B cell (primary cell): Measurements from ENCODE around the gene GRIN3A. TPM values are rescaled to one million over a fixed set of nuclear protein-coding genes. Genes with fewer than 3 reads are reported as not detected.

Experiments used
- ATAC-seq: fragments of 200-7000 bp; cut with Tn5 transposase; one replicate; pipeline ENCODE4 v1.10.0; 2021; ENCODE audit warnings: low read depth, mild to moderate bottlenecking, moderate number of reproducible peaks, moderate library complexity
- CTCF ChIA-PET: fragments of 350-600 bp; sonication (Branson Sonifier 250); formaldehyde crosslinking; loops from one replicate; lab custom pipeline; 2021; ENCODE audit warnings: antibody characterized with exemption, inconsistent platforms; lab: Charles Lee
- POLR2A ChIA-PET: fragments of 350-600 bp; sonication (Branson Sonifier 250); formaldehyde crosslinking; loops from one replicate; lab custom pipeline; 2021; ENCODE audit warnings: antibody characterized with exemption; lab: Charles Lee
- DNase-seq: peaks from one replicate; pipeline ENCODE4 v3.0.0; 2013
- H2AFZ ChIP-seq: 2 replicates; pipeline ENCODE4 v1.6.1; 2012; ENCODE audit warnings: mild to moderate bottlenecking, low read depth, low read length; ENCODE audit not compliant: insufficient read depth, poor library complexity, severe bottlenecking
- H3K27ac ChIP-seq, 2 donors: 1 replicate in 1 of 2; 2 replicates in 1 of 2; pipeline ENCODE4 v1.5.1; 2012 to 2013; ENCODE audit warnings: low read length in 2 of 2, mild to moderate bottlenecking in 2 of 2, moderate library complexity in 1 of 2
- H3K27me3 ChIP-seq, 4 experiments: fragments of 200-600 bp in 1 of 4; sonication (generic) in 1 of 4; replicated peaks in 1 of 4; 1 replicate in 2 of 4; 2 replicates in 2 of 4; pipeline versions ENCODE4 v1.6.1 to v1.7.0; 2013 to 2016; ENCODE audit warnings: low read length in 3 of 4, mild to moderate bottlenecking in 2 of 4, mixed read lengths in 1 of 4, moderate library complexity in 1 of 4; ENCODE audit not compliant: insufficient read depth in 4 of 4, control insufficient read depth in 3 of 4; ENCODE audit errors: control extremely low read depth in 1 of 4
- H3K36me3 ChIP-seq, 2 experiments: replicated peaks in 1 of 2; 1 replicate in 1 of 2; 2 replicates in 1 of 2; pipeline versions ENCODE4 v1.6.1 to v1.7.1; 2013; ENCODE audit warnings: low read length in 1 of 2; ENCODE audit not compliant: insufficient read depth in 2 of 2, control insufficient read depth in 1 of 2; ENCODE audit errors: control extremely low read depth in 1 of 2, extremely low read depth in 1 of 2
- H3K4me1 ChIP-seq, 2 donors: fragments of 200-600 bp in 1 of 2; sonication (generic) in 1 of 2; 1 replicate in 1 of 2; 2 replicates in 1 of 2; pipeline versions ENCODE4 v1.5.1 to v1.6.1; 2013 to 2017; ENCODE audit warnings: low read length in 2 of 2; ENCODE audit not compliant: control insufficient read depth in 2 of 2, insufficient read depth in 2 of 2
- H3K4me2 ChIP-seq: replicated peaks from 2 replicates; pipeline ENCODE3; 2012; ENCODE audit warnings: mild to moderate bottlenecking, low read depth, low read length; ENCODE audit not compliant: poor library complexity, severe bottlenecking
- H3K4me3 ChIP-seq, 5 experiments: fragments of 200-600 bp in 1 of 5; sonication (generic) in 1 of 5; 1 replicate in 3 of 5; 2 replicates in 2 of 5; pipeline versions ENCODE4 v1.5.1 to v1.7.0; 2011 to 2016; ENCODE audit warnings: low read length in 4 of 5, mild to moderate bottlenecking in 4 of 5, low read depth in 2 of 5, control low read depth in 1 of 5, moderate library complexity in 1 of 5; ENCODE audit not compliant: insufficient read depth in 1 of 5; ENCODE audit errors: control extremely low read depth in 1 of 5, extremely low read depth in 1 of 5
- H3K79me2 ChIP-seq: fragments of 200-600 bp; sonication (generic); one replicate; pipeline ENCODE4 v1.6.0; 2016; ENCODE audit warnings: low read length; ENCODE audit not compliant: control insufficient read depth, insufficient read depth
- H3K9ac ChIP-seq: fragments of 200-600 bp; sonication (generic); 2 replicates; pipeline ENCODE4 v1.6.1; 2017; ENCODE audit warnings: mild to moderate bottlenecking, low read length, moderate library complexity
- H3K9me3 ChIP-seq, 3 donors: one replicate each; pipeline versions ENCODE4 v1.6.1 to v1.7.1; 2013; ENCODE audit warnings: low read length in 2 of 3; ENCODE audit not compliant: control insufficient read depth in 2 of 3, insufficient read depth in 1 of 3; ENCODE audit errors: control extremely low read depth in 1 of 3
- H4K20me1 ChIP-seq: 2 replicates; pipeline ENCODE4 v1.6.0; 2012; ENCODE audit warnings: mild to moderate bottlenecking, low read length; ENCODE audit not compliant: insufficient read depth, control insufficient read depth, poor library complexity, severe bottlenecking
- H3K27ac Mint-ChIP-seq: one replicate; pipeline ENCODE4 v1.8.0; 2021; ENCODE audit warnings: mixed read lengths
- H3K27me3 Mint-ChIP-seq: one replicate; pipeline ENCODE4 v1.8.0; 2021; ENCODE audit warnings: mixed read lengths
- H3K4me1 Mint-ChIP-seq: one replicate; pipeline ENCODE4 v1.8.0; 2021; ENCODE audit warnings: mixed read lengths
- H3K4me3 Mint-ChIP-seq: one replicate; pipeline ENCODE4 v1.8.0; 2021; ENCODE audit warnings: mixed read lengths
- H3K9me3 Mint-ChIP-seq: one replicate; pipeline ENCODE4 v1.8.0; 2022; ENCODE audit warnings: mixed read lengths; ENCODE audit not compliant: insufficient read depth
- CTCF ChIP-seq: fragments of 200-600 bp; IDR thresholded peaks from one replicate; pipeline ENCODE4 v1.8.0; 2022; ENCODE audit warnings: antibody characterized with exemption, mild to moderate bottlenecking
- EZH2 ChIP-seq: IDR thresholded peaks from 2 replicates; pipeline ENCODE4 v1.6.1; 2012; ENCODE audit warnings: borderline replicate concordance, low read depth, mild to moderate bottlenecking, moderate library complexity, low read length; ENCODE audit not compliant: insufficient read depth, poor library complexity, severe bottlenecking
- WGBS: methylation state at CpG from one replicate; pipeline ENCODE4 v1.1.5; 2013; ENCODE audit warnings: missing lambda C conversion rate; ENCODE audit not compliant: insufficient coverage; 5-methylcytosine and 5-hydroxymethylcytosine counted together
- intact Hi-C: fragments of 100-400 bp; cut with micrococcal nuclease; formaldehyde crosslinking; loops from one replicate; pipeline ENCODE4 v1.10.0; 2022
- polyA plus RNA-seq: library from polyadenylated mRNA; depleted of rRNA; stranded (reverse); fragments of >200 nt; gene quantifications from 2 replicates; pipeline ENCODE4 v1.2.3, GENCODE V29; 2012
- total RNA-seq, 2 donors: library from RNA; stranded (reverse); fragments of 120-200 nt in 1 of 2; gene quantifications; 1 replicate in 1 of 2; 2 replicates in 1 of 2; pipeline versions ENCODE4 v1.2.3 to v1.2.4, GENCODE V29; 2013 to 2022

The GRIN3A gene
- total and polyA plus RNA-seq, 2 donors (not counting 1 experiment from before 2014, with no cell fraction given), result not detected

GRCh38 chr9:101618698-101619097 lies 119.7 kb downstream of the GRIN3A start:
- no peak overlapping the region for H3K27ac Mint-ChIP-seq
- CTCF ChIA-PET, result no interaction called here
- no peak for TF ChIP-seq CTCF
- no peak for TF ChIP-seq EZH2

GRCh38 chr9:101605547-101605946 lies 132.9 kb downstream of the GRIN3A start:
- Histone ChIP-seq H3K27ac (no peak overlapping the region), H3K4me3 (no peak overlapping the region), H4K20me1 (no peaks in the 10 kb centered on the region), H3K79me2 (no peaks in the 10 kb centered on the region), H3K36me3 (no peaks in the 10 kb centered on the region), H3K4me1 (peaks cover 3% of the 10 kb centered on the region in 2 donors), H3K27me3 (peaks cover 0 to 8% (median 0%) of the 10 kb centered on the region in 4 experiments), H3K4me2 (no peak overlapping the region), H3K9ac (no peak overlapping the region), H2AFZ (no peak overlapping the region), H3K9me3 (no peaks in the 10 kb centered on the region)
- intact Hi-C loops, result no loop called here
- no peak for DNase-seq
- no CpG with 5 or more reads among the region's 3 CpGs for WGBS
- H3K4me1 Mint-ChIP-seq, result peaks cover 4% of the 10 kb centered on the region
- no peaks in the 10 kb centered on the region for H3K9me3 Mint-ChIP-seq
- ChIA-PET CTCF (no interaction called here), POLR2A (no interaction called here)
- H3K27ac Mint-ChIP-seq, result no peak overlapping the region
- TF ChIP-seq CTCF (no peak), EZH2 (no peak)
- H3K27me3 Mint-ChIP-seq, result peaks cover 27% of the 10 kb centered on the region
- no peak for ATAC-seq
- H3K4me3 Mint-ChIP-seq, result no peak overlapping the region

More at GRCh38 chr9:101618698-101619097, 119.7 kb downstream of the GRIN3A start:
- Histone ChIP-seq H3K27me3 (no peaks in the 10 kb centered on the region), H2AFZ (no peak overlapping the region), H3K4me3 (no peak overlapping the region), H4K20me1 (no peaks in the 10 kb centered on the region), H3K36me3 (no peaks in the 10 kb centered on the region), H3K9ac (no peak overlapping the region), H3K79me2 (no peaks in the 10 kb centered on the region), H3K4me1 (no peaks in the 10 kb centered on the region), H3K27ac (no peak overlapping the region), H3K9me3 (no peaks in the 10 kb centered on the region), H3K4me2 (no peak overlapping the region)
- ATAC-seq (no peak), DNase-seq (no peak)
- intact Hi-C loops, result no loop called here
- Mint-ChIP-seq H3K4me1 (no peaks in the 10 kb centered on the region), H3K9me3 (no peaks in the 10 kb centered on the region), H3K4me3 (no peak overlapping the region), H3K27me3 (peaks cover 2% of the 10 kb centered on the region)
- POLR2A ChIA-PET, result no interaction called here
